WI38 (cell line): ENCODE results near the gene SPOCD1.

ENCODE experiments used
- H3K4me3 ChIP-seq: 2 replicates; pipeline ENCODE4 v1.5.1; 2011; ENCODE audit warnings: low read depth, mild to moderate bottlenecking, control low read depth, low read length
- CTCF ChIP-seq: IDR thresholded peaks from 2 replicates; pipeline ENCODE4 v1.5.1; 2012; ENCODE audit warnings: low read depth, mild to moderate bottlenecking, control low read depth, low read length

SPOCD1 gene

GRCh38 chr1:31753707-31754349 is 62.0 kb downstream of the SPOCD1 start:
- TF ChIP-seq CTCF = no peak
- H3K4me3 ChIP-seq = no peak overlapping the region

GRCh38 chr1:31752952-31753475 is 62.8 kb downstream of the SPOCD1 start:
- no peak overlapping the region for H3K4me3 ChIP-seq
- TF ChIP-seq CTCF = no peak

- TF ChIP-seq CTCF = no peak
- no peak overlapping the region for H3K4me3 ChIP-seq
These were observed 63.6 kb downstream of the SPOCD1 start for GRCh38 chr1:31752258-31752657.

- TF ChIP-seq CTCF = no peak
- no peak overlapping the region for H3K4me3 ChIP-seq
These were observed 64.0 kb downstream of the SPOCD1 start for GRCh38 chr1:31751822-31752241.

- no peak overlapping the region for H3K4me3 ChIP-seq
- no peak for TF ChIP-seq CTCF
These were observed 64.8 kb downstream of the SPOCD1 start for GRCh38 chr1:31750858-31751510.

GRCh38 chr1:31749785-31750735 is 65.8 kb downstream of the SPOCD1 start:
- H3K4me3 ChIP-seq = no peak overlapping the region
- TF ChIP-seq CTCF = no peak

GRCh38 chr1:31748365-31748764 is 67.5 kb downstream of the SPOCD1 start:
- no peak overlapping the region for H3K4me3 ChIP-seq
- TF ChIP-seq CTCF = no peak
